Astrocyte of the spinal cord (primary cell): ENCODE results near the gene TAF1A.
A peak's percentile ranks its signal among the peaks of the same experiment; 100 is the strongest.

Source experiments
- DNase-seq: peaks from one replicate; pipeline ENCODE4 v3.0.0; 2011; ENCODE audit warnings: low read depth, low spot score
- H3K4me3 ChIP-seq: 2 replicates; pipeline ENCODE4 v1.5.1; 2011; ENCODE audit warnings: low read depth, mild to moderate bottlenecking, low read length, moderate library complexity
- in situ Hi-C: cut with HindIII; loops from 2 replicates; pipeline ENCODE4 v1.10.0; 2017; ENCODE audit warnings: low sequenced_read_pairs
- TF ChIP-seq, protein P1 (sequence below): IDR thresholded peaks from 2 replicates; pipeline ENCODE4 v1.5.1; 2012; ENCODE audit warnings: low read depth, mild to moderate bottlenecking, low read length, inconsistent platforms

The TAF1A gene

DNA sequence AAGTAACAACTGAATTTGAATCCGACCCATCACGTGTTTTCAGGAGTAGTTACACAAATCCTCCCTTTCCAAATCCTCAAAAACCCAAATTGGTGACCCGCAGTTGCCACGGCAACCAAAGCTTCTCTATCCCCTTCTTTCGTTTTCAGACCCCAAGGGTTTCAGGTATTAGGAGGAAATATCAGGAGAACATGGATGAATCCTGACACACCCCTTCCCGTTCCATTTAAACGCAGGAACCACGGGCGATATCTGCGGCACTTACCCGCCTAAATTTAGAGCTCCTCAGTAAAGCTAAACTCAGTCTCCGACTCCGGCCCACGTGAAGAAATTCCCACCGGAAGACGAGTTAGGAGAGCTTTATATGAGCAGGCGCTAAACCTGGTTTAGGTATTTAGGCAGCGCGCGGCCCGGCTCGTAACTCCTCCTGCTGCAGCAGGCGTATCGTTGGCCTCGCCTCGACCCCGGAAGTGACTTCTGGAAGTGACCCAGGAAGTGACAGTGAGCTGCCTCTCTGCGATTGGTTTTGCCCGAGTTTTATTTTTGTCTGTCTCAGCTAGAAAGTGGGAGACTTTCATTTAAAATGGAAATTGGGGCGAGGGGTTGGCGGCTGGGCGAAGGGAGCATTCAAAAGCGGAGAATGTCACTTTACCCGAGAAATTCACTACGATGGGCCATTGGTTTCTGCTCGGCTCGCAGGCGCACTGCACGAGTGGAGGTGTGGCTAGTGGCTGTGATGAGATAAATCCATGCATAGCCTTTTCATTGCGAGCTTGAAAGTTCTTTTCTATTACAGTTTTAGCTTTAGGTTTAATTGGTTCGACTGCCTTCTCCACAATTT, at the start of gene TAF1A:
TSS of gene TAF1A (minus strand) at position 472 of the 841 bp plus-strand sequence.
- TF ChIP-seq, protein P1, sequence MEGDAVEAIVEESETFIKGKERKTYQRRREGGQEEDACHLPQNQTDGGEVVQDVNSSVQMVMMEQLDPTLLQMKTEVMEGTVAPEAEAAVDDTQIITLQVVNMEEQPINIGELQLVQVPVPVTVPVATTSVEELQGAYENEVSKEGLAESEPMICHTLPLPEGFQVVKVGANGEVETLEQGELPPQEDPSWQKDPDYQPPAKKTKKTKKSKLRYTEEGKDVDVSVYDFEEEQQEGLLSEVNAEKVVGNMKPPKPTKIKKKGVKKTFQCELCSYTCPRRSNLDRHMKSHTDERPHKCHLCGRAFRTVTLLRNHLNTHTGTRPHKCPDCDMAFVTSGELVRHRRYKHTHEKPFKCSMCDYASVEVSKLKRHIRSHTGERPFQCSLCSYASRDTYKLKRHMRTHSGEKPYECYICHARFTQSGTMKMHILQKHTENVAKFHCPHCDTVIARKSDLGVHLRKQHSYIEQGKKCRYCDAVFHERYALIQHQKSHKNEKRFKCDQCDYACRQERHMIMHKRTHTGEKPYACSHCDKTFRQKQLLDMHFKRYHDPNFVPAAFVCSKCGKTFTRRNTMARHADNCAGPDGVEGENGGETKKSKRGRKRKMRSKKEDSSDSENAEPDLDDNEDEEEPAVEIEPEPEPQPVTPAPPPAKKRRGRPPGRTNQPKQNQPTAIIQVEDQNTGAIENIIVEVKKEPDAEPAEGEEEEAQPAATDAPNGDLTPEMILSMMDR: no peak
- DNase-seq: peak; percentile 78
- peak within 1 kb of the TSS; percentile 74 for H3K4me3 ChIP-seq
- in situ Hi-C loops: no loop called here

DNA sequence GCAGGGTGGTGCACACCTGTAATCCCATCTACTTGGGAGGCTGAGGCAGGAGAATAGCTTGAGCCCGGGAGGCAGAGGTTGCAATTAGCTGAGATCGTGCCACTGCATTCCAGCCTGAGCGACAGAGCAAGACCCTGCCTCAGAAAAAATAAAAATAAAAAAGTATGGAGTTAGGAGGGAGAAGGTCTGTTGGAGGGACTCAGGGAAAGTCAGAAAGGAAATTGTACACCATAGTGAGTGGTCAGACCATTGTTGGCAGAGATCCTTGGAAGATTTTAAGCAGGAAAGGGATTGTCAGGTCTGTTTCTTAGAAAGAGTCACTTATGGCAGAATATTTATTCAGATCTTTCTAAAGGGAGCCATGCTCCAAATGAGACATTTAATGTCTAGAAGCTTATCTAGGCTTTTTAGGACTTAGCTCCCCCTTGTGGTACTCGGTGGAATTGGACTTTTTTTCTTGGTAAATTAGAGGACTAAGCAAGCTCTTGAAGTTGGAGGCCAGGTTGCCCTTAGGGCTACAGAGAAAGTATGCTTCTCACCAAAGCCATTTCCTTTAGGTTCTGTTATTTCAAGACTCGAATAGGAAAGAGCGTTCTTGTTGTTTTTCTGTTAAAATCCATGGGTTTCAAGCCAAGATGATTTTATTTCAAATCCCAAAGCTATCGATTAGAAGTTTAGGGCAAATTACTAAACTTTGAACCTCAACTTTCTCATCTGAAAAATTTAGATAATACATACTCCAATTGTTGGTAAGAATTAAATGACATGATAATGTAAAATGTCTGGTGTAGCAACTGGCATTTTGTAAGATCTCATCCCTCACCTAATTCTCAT, 44.7 kb upstream of the TAF1A start:
- in situ Hi-C loops: no loop called here
- TF ChIP-seq, protein P1: peak; percentile 81
- peak; percentile 95 for DNase-seq
- H3K4me3 ChIP-seq: no peak overlapping the region

DNA sequence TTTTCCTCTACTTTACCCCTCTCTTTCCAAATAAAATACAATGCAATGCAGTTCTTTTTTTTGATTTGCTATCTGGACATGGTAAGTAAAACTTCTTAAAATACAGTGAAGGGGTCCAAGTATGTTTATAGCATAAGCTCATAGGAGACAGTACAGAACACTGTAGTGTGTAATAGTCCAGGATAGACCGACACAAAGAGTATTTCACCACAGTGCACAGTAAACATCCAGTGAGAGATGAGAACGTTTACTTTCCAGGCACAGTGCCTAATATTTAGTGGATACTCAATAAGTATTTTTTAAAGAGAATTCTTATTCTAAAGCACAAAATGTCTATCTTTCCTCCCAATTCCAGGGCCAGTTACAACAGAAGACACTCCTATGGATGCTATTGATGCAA, 43.0 kb upstream of the TAF1A start:
- TF ChIP-seq, protein P1: no peak
- H3K4me3 ChIP-seq: no peak overlapping the region
- in situ Hi-C loops: no loop called here
- DNase-seq: no peak

DNA sequence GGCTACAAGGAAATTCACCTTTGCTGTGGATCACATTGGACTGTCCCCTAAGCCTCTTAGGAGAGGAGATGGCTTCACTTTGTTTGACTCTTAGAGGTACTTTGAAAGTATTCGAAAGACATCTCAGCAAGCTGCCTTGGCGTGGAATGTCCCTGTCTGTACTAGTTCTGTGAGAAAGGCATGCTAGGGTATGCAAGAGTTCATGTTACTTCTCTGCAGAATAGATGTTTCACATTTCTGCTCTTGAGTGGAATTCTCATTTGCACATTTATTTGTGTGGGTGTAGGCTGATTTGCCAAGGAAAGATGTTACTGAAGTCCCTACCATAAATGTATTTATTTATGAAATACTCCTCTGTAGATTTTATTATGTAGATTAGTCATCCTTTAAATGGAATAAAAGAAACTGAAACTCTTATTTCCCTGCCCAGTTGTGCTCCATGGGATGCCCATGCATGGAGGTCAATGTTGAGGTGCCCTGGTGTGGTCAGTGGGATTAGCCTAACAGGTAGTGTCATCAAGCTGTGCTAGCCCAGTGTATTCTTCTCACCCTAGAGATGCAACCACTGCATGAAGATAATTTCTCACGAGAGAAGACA, 42.0 kb upstream of the TAF1A start:
- no peak overlapping the region for H3K4me3 ChIP-seq
- no peak for DNase-seq
- in situ Hi-C loops: no loop called here
- TF ChIP-seq, protein P1: no peak

DNA sequence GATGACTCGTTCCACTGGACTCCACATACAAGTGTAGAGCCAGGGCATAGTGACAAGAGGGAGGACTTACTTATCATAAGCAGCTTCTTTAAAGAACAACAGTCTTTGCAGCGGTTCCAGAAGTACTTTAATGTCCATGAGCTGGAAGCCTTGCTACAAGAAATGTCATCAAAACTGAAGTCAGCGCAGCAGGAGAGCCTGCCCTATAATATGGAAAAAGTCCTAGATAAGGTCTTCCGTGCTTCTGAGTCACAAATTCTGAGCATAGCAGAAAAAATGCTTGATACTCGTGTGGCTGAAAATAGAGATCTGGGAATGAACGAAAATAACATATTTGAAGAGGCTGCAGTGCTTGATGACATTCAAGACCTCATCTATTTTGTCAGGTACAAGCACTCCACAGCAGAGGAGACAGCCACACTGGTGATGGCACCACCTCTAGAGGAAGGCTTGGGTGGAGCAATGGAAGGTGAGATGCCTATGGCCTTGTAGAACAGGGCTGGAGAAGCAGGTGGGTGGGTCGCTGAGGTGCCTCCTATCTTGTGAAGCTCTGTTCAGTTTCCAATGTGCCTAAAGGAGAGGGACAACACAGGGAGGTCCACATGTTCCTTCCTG, 40.3 kb upstream of the TAF1A start:
- no peak overlapping the region for H3K4me3 ChIP-seq
- in situ Hi-C loops: no loop called here

More for the DNA sequence above, 40.3 kb upstream of the TAF1A start:
- TF ChIP-seq, protein P1: no peak
- peak; percentile 17 for DNase-seq
